ENCODE data around the gene TMEFF2.

The TMEFF2 gene

GRCh38 chr2:192011196-192011595 lies 183.5 kb downstream of the TMEFF2 start:
- no peak for DNase-seq (ENCODE audit: low spot score)

GRCh38 chr2:192010073-192010472 lies 184.7 kb downstream of the TMEFF2 start:
- DNase-seq (ENCODE audit: low spot score), result no peak

GRCh38 chr2:192007581-192008228 lies 187.0 kb downstream of the TMEFF2 start:
- DNase-seq (ENCODE audit: low spot score), result no peak

GRCh38 chr2:192005211-192005610 lies 189.5 kb downstream of the TMEFF2 start:
- no peak for DNase-seq (ENCODE audit: low spot score)

GRCh38 chr2:192004188-192004963 lies 190.4 kb downstream of the TMEFF2 start:
- no peak for DNase-seq (ENCODE audit: low spot score)

- no peak for DNase-seq (ENCODE audit: low spot score)
Measured at GRCh38 chr2:192002418-192002817, 192.3 kb downstream of the TMEFF2 start.

GRCh38 chr2:192000196-192000980 lies 194.3 kb downstream of the TMEFF2 start:
- DNase-seq (ENCODE audit: low spot score), result no peak

- DNase-seq (ENCODE audit: low spot score), result no peak
Measured at GRCh38 chr2:191999101-191999841, 195.5 kb downstream of the TMEFF2 start.

GRCh38 chr2:191995285-191995684 lies 199.4 kb downstream of the TMEFF2 start:
- no peak for DNase-seq (ENCODE audit: low spot score)

GRCh38 chr2:191994749-191995148 lies 200.0 kb downstream of the TMEFF2 start:
- DNase-seq (ENCODE audit: low spot score), result no peak

- no peak for DNase-seq (ENCODE audit: low spot score)
Measured at GRCh38 chr2:191991442-191991841, 203.3 kb downstream of the TMEFF2 start.

GRCh38 chr2:191985740-191986139 lies 209.0 kb downstream of the TMEFF2 start:
- DNase-seq (ENCODE audit: low spot score), result no peak

GRCh38 chr2:191983591-191983990 lies 211.1 kb downstream of the TMEFF2 start:
- no peak for DNase-seq (ENCODE audit: low spot score)

- DNase-seq (ENCODE audit: low spot score), result no peak
Measured at GRCh38 chr2:191983186-191983585, 211.5 kb downstream of the TMEFF2 start.

- no peak for DNase-seq (ENCODE audit: low spot score)
Measured at GRCh38 chr2:191981706-191982105, 213.0 kb downstream of the TMEFF2 start.

GRCh38 chr2:191980483-191980882 lies 214.2 kb downstream of the TMEFF2 start:
- no peak for DNase-seq (ENCODE audit: low spot score)

GRCh38 chr2:191979221-191979730 lies 215.5 kb downstream of the TMEFF2 start:
- DNase-seq (ENCODE audit: low spot score), result no peak

GRCh38 chr2:191977754-191978153 lies 217.0 kb downstream of the TMEFF2 start:
- DNase-seq (ENCODE audit: low spot score), result no peak

- DNase-seq (ENCODE audit: low spot score), result no peak
Measured at GRCh38 chr2:191976436-191976835, 218.3 kb downstream of the TMEFF2 start.

GRCh38 chr2:191974676-191975075 lies 220.1 kb downstream of the TMEFF2 start:
- DNase-seq (ENCODE audit: low spot score), result no peak

- no peak for DNase-seq (ENCODE audit: low spot score)
Measured at GRCh38 chr2:191970867-191971266, 223.9 kb downstream of the TMEFF2 start.

- no peak for DNase-seq (ENCODE audit: low spot score)
Measured at GRCh38 chr2:191968120-191968519, 226.6 kb downstream of the TMEFF2 start.

Measured in pons (tissue), 1 donor.